RWPE2 (cell line): Measurements from ENCODE around the gene SASS6.

ENCODE experiments used
- ATAC-seq: fragments of 200-7000 bp; cut with Tn5 transposase; 3 replicates; pipeline ENCODE4 v1.9.1; 2021; ENCODE audit warnings: low read depth
- DNase-seq: peaks from one replicate; pipeline ENCODE4 v3.0.0-alpha.2; 2020; ENCODE audit warnings: low spot score
- H3K27ac ChIP-seq: fragments of 450-650 bp; 2 replicates; pipeline ENCODE4 v1.5.1; 2017; ENCODE audit warnings: mild to moderate bottlenecking; ENCODE audit not compliant: poor library complexity, severe bottlenecking
- H3K27me3 ChIP-seq: fragments of 250-450 bp; sonication (Bioruptor Pico); 2 replicates; pipeline ENCODE4 v1.5.1; 2021; ENCODE audit warnings: mild to moderate bottlenecking, moderate library complexity; ENCODE audit not compliant: insufficient read depth, poor library complexity, severe bottlenecking
- H3K36me3 ChIP-seq: fragments of 250-450 bp; sonication (Bioruptor Pico); 2 replicates; pipeline ENCODE4 v1.5.1; 2020; ENCODE audit warnings: low read depth, mild to moderate bottlenecking, moderate library complexity
- H3K4me1 ChIP-seq: fragments of 250-450 bp; sonication (Bioruptor Pico); 2 replicates; pipeline ENCODE4 v1.5.1; 2021; ENCODE audit warnings: mild to moderate bottlenecking, moderate library complexity; ENCODE audit not compliant: insufficient read depth, poor library complexity, severe bottlenecking
- H3K4me3 ChIP-seq: fragments of 250-450 bp; sonication (Bioruptor Pico); 2 replicates; pipeline ENCODE4 v1.5.1; 2021; ENCODE audit warnings: mild to moderate bottlenecking, moderate library complexity; ENCODE audit not compliant: severe bottlenecking
- H3K9me3 ChIP-seq: fragments of 250-450 bp; sonication (Bioruptor Pico); 2 replicates; pipeline ENCODE4 v1.5.1; 2021; ENCODE audit warnings: mild to moderate bottlenecking, moderate library complexity; ENCODE audit not compliant: severe bottlenecking
- TF ChIP-seq, protein P1 (sequence below): fragments of 450-650 bp; IDR thresholded peaks from one replicate; pipeline ENCODE4 v1.5.1; 2017; ENCODE audit warnings: mild to moderate bottlenecking, moderate library complexity; ENCODE audit not compliant: poor library complexity, severe bottlenecking

The SASS6 gene

DNA sequence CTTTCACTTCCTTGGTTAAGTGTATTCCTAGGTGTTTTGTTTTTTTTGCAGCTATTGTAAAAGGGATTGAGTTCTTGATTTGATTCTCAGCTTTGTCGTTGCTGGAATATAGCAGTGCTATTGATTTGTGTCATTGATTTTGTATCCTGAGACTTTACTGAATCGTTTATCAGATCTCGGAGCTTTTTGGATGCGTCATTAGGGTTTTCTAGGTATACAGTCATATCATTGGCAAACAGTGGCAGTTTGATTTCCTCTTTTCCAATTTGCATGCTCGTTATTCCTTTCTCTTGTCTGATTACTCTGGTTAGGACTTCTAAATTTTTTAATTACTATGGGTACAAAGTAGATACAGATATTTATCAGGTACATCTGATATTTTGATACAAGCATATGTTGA, 87.5 kb downstream of the SASS6 start:
- no peak for ATAC-seq
- H3K9me3 ChIP-seq = no peaks in the 10 kb centered on the region
- H3K4me3 ChIP-seq = no peak overlapping the region
- peaks cover 21% of the 10 kb centered on the region for H3K4me1 ChIP-seq
- no peaks in the 10 kb centered on the region for H3K27me3 ChIP-seq
- no peak for DNase-seq
- peaks cover 24% of the 10 kb centered on the region for H3K36me3 ChIP-seq
- no peak overlapping the region for H3K27ac ChIP-seq
- TF ChIP-seq, protein P1, sequence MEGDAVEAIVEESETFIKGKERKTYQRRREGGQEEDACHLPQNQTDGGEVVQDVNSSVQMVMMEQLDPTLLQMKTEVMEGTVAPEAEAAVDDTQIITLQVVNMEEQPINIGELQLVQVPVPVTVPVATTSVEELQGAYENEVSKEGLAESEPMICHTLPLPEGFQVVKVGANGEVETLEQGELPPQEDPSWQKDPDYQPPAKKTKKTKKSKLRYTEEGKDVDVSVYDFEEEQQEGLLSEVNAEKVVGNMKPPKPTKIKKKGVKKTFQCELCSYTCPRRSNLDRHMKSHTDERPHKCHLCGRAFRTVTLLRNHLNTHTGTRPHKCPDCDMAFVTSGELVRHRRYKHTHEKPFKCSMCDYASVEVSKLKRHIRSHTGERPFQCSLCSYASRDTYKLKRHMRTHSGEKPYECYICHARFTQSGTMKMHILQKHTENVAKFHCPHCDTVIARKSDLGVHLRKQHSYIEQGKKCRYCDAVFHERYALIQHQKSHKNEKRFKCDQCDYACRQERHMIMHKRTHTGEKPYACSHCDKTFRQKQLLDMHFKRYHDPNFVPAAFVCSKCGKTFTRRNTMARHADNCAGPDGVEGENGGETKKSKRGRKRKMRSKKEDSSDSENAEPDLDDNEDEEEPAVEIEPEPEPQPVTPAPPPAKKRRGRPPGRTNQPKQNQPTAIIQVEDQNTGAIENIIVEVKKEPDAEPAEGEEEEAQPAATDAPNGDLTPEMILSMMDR = no peak

DNA sequence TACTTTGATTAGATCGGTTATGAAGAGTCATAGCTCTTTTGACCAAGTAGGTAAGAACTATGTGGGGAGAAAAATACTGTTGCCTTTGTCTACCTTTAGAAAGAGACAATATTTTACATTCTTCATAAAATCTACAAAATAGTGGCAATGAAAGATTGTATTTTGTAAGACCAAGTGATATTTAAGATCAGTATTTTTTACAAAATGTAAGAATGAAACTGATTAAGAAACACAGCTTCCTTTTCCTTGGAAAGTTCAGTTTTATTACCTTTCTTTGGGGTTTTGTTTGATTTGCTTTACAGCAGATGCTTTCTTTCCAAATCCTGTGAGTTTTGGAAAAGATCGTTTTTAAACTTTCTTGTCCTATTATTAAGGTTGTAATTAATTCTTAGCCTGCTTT, 93.1 kb downstream of the SASS6 start:
- no peak for DNase-seq
- Histone ChIP-seq H3K9me3 (no peaks in the 10 kb centered on the region), H3K27ac (peak overlapping the region; percentile 81), H3K27me3 (no peaks in the 10 kb centered on the region), H3K36me3 (peaks cover 21% of the 10 kb centered on the region), H3K4me1 (peaks cover 18% of the 10 kb centered on the region), H3K4me3 (peak overlapping the region; percentile 64)
- TF ChIP-seq, protein P1 = no peak
- no peak for ATAC-seq

DNA sequence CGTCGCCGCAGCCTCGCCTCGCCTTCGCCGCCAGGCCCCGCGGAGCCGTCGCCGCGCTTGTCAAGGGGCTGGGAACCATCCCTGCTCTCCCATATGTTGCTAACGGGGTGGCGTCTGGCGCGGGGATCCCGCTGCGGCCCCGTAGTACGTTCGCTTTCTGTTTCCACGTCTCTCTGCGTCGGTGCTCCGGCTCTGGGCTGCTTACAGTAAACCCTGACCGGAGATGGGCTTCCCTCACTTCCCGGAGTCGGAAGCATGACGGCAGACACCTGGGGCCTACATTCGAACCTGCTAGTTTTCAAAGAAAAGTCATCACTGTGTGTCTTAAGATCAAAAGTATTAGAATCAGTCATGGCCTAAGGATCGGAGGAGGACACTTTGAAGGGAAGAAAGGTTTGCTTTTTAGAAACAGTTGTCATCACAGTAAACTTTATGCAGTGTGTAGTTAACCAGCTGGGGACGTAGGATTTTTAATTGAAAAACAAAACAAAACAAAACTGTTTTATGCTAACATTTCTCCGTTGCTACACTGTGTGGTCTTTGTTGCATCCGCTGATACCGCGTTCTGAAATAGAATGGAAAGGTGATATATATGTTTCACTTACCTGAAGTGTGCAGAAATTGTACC, 94.0 kb downstream of the SASS6 start:
- H3K27me3 ChIP-seq = no peaks in the 10 kb centered on the region
- no peaks in the 10 kb centered on the region for H3K9me3 ChIP-seq
- DNase-seq (peak; percentile 55), ATAC-seq (peak; percentile 41)
- H3K36me3 ChIP-seq = peaks cover 17% of the 10 kb centered on the region
- peak overlapping the region; percentile 64 for H3K4me3 ChIP-seq
- peaks cover 18% of the 10 kb centered on the region for H3K4me1 ChIP-seq
- H3K27ac ChIP-seq = peak overlapping the region; percentile 81
- TF ChIP-seq, protein P1 = no peak

DNA sequence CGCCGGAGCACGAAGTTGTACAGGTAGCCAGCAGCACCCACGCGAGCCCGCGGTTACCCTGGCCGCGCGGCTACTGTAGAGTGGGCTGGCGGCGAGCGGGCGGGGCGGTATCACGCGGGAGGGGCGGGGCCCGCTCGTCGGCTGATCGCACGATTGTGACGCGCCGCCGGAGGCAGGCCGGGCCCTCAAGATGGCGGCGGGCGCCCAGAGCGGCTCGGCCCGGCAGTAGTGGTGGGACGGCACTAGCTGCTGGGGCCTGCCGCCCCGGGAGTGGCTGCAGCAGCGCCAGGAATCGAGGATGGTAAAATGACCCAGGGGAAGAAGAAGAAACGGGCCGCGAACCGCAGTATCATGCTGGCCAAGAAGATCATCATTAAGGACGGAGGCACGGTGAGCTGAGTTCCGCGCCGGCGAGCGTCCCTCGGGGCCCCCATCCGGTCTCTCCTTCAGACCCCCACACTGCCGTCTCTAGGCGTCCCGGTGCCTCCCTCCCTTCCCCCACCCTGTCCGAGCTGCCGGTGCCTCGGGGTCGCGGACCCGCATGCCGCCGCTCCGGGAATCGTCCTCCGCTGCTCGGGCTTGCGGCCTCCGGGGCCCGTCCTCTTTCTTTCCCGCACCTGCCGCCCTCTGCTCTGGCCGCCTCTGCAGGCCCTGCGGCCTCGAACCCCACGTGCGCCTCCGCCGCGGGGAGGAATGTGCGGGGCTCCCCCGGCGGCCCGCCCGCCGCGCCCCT, 94.6 kb downstream of the SASS6 start:
- Histone ChIP-seq H3K36me3 (peaks cover 11% of the 10 kb centered on the region), H3K4me1 (peaks cover 18% of the 10 kb centered on the region), H3K27me3 (no peaks in the 10 kb centered on the region), H3K9me3 (no peaks in the 10 kb centered on the region), H3K27ac (peak overlapping the region; percentile 81), H3K4me3 (peak overlapping the region; percentile 64)
- DNase-seq (peak; percentile 87), ATAC-seq (peak; percentile 88)
- TF ChIP-seq, protein P1 = no peak

DNA sequence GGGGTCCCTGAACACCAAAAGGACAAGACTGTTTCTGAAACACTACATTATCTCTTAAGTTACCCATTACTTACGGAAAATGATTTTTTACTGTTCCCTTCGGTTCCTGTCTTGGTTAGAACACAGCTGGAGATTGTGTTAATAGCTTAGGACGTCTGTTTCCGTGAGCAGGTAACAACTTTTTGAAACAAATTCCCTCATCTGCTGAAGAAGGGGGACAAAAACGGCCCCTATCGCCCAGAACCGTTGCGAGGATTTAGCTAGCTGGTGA, 95.1 kb downstream of the SASS6 start:
- TF ChIP-seq, protein P1 = no peak
- no peak for DNase-seq
- H3K27ac ChIP-seq = peak overlapping the region; percentile 81

More for the DNA sequence above, 95.1 kb downstream of the SASS6 start:
- Histone ChIP-seq H3K4me1 (peaks cover 18% of the 10 kb centered on the region), H3K4me3 (peak overlapping the region; percentile 64), H3K9me3 (no peaks in the 10 kb centered on the region), H3K36me3 (peaks cover 11% of the 10 kb centered on the region; the same call in 1 of the 2 replicates), H3K27me3 (no peaks in the 10 kb centered on the region)
- no peak for ATAC-seq
